LNCaP clone FGC (cell line): ENCODE measurements around the gene IL18BP.

Experiments used
- DNase-seq: peaks from one replicate; pipeline ENCODE4 v3.0.0-alpha.2; 2011; ENCODE audit warnings: low read depth
- H3K4me3 ChIP-seq: 2 replicates; pipeline ENCODE4 v1.5.1; 2011; ENCODE audit warnings: mild to moderate bottlenecking, low read depth, low read length, control low read depth
- TF ChIP-seq, protein P1 (sequence below): IDR thresholded peaks from 2 replicates; pipeline ENCODE4 v1.5.1; 2012; ENCODE audit warnings: mild to moderate bottlenecking; ENCODE audit not compliant: control insufficient read depth, insufficient read depth; ENCODE audit errors: extremely low read depth

The IL18BP gene

DNA sequence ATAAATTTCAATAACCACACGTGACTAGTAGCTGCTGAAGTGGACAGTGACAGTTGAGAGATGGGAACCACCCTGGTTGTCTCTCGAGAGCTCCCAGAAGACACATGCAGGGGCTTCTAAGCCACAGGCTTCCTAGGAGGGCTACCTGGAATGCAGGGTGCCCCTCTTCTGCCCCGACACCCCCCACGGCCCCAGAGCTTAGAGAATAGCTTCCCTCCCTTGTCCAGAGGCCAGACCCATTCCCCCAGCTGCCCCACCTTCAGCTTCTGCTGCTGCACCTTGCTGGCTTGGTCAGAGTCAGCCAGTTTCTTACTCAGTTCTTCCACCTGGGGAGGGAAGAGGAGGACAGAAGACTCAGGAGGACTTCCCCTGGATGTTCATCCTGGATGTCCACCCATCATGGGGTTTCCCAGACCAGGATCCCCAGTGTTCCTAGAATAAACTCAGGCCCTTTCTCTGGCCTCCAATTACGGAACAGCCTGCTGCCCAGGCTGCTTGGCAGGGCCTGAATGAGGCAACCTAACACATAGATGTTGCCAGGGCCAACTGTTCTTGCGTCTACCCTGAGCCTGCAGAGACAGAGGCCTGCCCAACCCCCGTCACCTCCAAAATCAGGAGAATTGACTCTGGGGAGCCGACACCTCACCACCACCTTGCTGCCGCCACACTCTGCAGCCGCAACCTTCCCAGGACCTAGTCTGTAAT is 12.0 kb downstream of the IL18BP start:
- TF ChIP-seq, protein P1, sequence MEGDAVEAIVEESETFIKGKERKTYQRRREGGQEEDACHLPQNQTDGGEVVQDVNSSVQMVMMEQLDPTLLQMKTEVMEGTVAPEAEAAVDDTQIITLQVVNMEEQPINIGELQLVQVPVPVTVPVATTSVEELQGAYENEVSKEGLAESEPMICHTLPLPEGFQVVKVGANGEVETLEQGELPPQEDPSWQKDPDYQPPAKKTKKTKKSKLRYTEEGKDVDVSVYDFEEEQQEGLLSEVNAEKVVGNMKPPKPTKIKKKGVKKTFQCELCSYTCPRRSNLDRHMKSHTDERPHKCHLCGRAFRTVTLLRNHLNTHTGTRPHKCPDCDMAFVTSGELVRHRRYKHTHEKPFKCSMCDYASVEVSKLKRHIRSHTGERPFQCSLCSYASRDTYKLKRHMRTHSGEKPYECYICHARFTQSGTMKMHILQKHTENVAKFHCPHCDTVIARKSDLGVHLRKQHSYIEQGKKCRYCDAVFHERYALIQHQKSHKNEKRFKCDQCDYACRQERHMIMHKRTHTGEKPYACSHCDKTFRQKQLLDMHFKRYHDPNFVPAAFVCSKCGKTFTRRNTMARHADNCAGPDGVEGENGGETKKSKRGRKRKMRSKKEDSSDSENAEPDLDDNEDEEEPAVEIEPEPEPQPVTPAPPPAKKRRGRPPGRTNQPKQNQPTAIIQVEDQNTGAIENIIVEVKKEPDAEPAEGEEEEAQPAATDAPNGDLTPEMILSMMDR, result no peak
- no peak for DNase-seq
- no peak overlapping the region for H3K4me3 ChIP-seq

DNA sequence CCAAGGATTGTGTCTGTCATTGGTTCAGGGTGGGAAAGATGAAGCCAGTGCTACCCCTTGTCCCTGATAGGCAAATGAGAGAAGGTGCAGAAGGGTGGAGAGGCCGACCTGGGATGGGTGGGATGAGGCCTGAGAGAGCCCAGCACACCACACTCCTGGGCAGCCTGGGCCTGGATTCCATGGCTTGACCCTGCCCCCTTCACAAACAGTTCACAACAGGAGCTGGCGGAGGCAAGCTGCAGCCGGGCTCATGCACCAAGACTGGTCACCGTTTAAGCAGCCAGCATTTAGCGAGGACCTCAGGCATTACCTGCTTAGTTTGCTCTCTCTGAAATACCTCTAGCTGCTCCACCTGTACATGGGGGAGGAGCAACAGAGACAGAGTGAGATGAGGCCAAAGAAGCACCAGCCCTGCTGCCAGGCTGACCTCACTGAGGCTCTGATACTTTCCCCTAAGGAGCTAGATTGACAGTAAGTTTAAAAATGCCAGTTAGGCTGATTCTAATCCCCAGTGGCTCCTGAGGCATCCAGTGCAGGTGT is 13.5 kb downstream of the IL18BP start:
- no peak for DNase-seq

DNA sequence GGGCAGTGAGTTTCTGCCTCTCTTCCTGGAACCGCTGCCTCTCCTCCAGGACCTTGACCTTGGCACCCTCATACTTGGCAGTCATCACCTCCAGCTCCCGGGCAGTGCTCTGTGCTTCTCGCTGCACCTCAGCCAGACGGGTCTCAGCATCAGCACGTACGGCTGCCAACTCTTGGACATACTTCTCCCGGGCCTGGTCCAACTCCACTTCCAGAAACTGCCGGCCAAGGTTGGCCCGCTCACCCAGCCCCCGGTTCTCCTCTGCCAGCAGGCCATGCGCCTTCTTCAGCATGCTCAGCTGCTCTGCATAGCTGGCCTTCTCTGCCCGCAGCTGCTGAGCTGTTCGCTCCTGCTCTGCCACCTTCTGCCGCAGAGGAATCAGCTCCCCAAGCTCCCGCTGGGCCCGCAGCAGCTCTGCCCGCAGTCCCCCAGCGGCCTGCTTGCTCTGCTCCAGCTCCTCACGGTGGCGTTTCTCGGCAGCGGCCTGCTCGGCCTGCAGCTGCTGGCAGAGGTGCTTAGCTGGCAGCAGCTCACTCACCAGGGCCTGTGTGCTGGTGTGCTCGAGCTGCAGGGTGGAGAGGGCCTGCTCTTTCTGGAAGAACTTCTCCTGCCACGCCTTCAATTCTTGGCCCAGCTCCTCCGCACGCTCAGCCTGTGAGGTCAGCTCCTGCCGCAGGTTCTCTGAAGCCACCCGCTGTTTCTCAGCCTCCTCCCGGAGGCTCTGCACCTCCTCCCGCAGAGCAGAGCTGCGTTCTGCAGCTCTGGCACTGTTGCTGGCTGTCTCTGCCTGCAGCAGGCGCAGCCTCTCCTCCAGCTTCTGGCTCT is 14.4 kb downstream of the IL18BP start:
- peak; percentile 82 for DNase-seq
- TF ChIP-seq, protein P1, result peak; percentile 28; the same call in 1 of the 2 replicates
- H3K4me3 ChIP-seq, result no peak overlapping the region

More for the DNA sequence above, 13.5 kb downstream of the IL18BP start:
- H3K4me3 ChIP-seq, result no peak overlapping the region
- TF ChIP-seq, protein P1, result no peak

DNA sequence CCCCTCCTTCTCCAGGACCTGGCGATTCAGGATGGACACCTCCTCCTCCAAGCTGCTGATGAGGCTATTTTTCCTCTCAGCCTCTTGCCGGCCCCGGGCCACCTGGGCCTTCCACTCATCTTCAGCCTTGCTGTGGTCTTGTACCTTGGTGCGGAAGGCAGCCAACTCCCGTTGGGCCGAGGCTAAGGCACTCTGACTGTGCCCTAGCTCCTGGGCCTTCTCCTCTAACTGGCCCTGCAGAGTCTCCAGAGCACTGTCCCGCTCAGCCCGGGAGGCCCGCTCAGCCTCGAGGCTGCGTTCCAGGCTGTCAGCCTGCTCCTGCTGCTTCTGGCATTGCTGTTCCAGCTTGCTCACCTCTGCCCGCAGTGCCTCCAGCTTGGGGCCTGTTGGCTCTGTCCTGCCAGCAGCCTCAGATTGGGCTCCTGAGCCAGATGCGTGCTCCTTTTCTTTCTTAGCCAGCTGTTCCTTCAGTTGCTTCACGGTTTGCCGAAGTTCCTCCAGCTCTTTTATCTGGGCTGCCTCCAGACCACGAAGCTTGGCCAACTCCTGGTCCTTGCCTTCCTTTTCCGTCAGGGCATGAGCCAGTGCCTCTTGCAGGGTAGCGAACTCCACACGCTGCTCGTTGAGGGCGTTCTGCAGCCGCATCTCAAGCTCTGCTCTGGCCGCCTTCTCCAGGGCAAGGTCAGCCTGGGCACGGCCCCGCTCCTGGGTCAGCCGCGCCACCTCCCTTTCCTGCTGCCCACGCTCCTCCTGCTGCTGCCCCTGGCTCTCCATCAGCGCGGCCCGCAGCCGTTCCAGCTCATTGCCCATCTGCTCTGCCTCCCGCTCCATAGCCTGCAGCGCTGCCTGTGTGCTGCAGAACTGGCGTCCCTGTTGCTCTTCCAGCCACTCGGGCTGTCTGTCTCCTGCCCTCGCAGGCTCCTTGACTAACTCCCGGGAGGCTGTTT is 15.3 kb downstream of the IL18BP start:
- no peak overlapping the region for H3K4me3 ChIP-seq
- TF ChIP-seq, protein P1, result no peak
- DNase-seq, result no peak

DNA sequence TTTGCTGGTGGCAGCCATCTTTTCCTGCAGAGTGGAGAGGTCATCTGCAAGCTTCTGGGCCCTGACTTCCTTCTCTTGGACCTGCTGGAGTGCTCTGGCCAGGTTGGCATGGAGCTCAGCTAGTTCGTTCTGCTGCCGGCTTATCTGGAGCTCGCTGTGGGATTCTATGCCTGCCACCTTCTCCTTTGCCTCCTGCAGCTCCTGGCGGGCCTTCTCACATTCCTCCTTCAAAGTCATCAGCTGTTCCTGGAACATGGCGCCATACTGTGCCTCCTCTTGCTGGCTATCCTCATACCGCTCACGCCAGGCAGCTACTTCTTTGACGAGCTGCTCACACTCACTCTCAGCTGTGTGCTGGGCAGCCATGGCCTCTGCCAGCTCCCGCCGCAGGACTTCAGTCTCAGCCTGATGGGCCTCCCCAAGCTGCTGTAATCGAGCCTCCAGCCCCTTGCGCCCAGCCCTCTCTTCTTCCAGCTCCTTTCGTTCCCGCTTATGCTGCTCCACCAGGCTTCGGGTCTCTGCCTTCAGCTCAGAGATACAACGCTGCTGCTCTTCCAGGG is 16.1 kb downstream of the IL18BP start:
- TF ChIP-seq, protein P1, result no peak
- H3K4me3 ChIP-seq, result no peak overlapping the region
- DNase-seq, result no peak

DNA sequence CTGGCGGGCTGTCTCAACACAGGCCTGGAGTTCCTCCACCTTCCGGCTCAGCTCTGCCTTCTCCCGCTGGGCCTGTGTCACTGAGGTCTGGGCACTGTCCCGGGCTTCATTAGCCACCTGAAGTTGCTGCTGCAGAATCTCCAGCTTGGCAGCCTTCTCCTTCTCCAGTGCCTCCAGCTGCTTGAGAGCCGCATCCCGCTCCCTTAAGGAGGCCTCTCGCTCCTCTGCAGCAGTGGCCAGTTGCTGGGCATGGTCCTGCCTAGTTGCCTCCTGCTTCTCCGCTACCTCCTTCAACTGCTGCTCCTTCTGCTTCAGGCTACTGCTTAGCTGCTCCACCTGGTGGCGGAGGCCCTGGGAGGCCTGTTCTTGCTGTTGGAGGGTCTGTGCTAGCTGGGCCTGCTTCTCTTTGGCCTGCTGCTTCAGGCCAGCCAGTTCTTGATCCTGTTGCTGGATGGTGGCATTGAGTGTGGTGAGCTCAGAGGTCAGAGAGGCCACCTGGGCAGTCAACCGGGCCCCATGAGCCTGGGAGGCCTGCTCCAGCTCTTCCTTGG is 16.9 kb downstream of the IL18BP start:
- DNase-seq, result no peak
- H3K4me3 ChIP-seq, result no peak overlapping the region
- TF ChIP-seq, protein P1, result peak; percentile 50
